ENCODE data around the gene SDK1.
"Not testable (repeated sequence)": the region's sequence is repeated elsewhere in the genome, so short reads cannot be mapped to it uniquely, and the experiment has no call there.

SDK1 gene

DNA sequence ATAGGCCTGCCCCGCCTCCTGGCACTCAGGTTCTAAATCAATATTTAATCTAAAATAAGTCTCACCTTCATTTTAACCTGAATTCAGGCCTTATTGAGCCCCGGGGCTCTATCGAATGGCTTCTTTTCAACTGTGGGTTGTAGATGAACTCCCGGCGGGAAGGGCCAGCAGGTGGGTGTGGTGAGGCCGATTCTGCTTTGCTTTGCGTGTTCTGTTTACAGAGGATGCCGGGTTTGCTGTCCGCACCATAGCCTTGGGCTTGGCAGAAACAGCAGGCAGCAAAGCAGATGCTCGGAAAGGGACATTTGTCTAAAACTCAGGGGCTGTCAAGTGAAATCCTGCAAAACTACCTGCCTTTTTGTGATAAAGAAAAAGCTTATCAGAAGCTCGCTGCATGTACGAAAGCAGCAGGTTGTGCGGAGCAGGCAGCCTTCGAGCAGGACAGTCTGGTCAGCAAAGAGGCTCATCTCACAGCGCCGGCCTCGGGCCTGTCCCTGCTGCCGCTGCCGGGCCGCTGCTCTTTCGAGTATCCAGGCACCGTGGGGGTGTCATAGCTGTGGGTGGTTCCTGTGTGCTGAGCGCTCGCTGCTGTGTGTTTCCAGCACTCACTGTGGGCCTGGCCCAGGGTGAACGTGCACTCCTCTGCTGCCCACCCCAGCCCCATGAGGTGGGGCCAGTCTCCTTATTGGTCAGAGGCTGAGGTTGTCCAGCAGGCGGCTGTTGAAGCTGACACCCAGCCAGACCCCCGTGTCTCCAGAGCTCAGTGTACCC is 946.2 kb downstream of the SDK1 start:
- TF ChIP-seq, protein P1, sequence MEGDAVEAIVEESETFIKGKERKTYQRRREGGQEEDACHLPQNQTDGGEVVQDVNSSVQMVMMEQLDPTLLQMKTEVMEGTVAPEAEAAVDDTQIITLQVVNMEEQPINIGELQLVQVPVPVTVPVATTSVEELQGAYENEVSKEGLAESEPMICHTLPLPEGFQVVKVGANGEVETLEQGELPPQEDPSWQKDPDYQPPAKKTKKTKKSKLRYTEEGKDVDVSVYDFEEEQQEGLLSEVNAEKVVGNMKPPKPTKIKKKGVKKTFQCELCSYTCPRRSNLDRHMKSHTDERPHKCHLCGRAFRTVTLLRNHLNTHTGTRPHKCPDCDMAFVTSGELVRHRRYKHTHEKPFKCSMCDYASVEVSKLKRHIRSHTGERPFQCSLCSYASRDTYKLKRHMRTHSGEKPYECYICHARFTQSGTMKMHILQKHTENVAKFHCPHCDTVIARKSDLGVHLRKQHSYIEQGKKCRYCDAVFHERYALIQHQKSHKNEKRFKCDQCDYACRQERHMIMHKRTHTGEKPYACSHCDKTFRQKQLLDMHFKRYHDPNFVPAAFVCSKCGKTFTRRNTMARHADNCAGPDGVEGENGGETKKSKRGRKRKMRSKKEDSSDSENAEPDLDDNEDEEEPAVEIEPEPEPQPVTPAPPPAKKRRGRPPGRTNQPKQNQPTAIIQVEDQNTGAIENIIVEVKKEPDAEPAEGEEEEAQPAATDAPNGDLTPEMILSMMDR (IDR thresholded peaks at IDR 0.05; ENCODE audit: low read depth, low read length), result no peak
- no peak for DNase-seq (ENCODE audit: extremely low read depth, low read depth)

DNA sequence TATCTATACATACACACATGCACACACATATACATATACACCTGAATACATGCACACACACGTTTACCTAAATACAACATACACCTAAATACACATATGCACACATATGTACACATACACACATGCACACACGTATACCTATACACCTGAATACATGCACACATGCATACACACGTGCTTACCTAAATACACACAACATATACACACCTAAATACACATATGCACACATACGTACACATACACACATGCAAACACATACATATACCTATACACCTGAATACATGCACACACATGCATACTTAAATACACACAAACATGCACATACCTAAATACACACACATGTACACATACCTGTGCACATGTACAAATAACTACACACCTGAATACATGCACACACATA is 947.2 kb downstream of the SDK1 start:
- DNase-seq (ENCODE audit: extremely low read depth, low read depth), result no peak
- TF ChIP-seq, protein P1 (IDR thresholded peaks at IDR 0.05; ENCODE audit: low read depth, low read length), result no peak

DNA sequence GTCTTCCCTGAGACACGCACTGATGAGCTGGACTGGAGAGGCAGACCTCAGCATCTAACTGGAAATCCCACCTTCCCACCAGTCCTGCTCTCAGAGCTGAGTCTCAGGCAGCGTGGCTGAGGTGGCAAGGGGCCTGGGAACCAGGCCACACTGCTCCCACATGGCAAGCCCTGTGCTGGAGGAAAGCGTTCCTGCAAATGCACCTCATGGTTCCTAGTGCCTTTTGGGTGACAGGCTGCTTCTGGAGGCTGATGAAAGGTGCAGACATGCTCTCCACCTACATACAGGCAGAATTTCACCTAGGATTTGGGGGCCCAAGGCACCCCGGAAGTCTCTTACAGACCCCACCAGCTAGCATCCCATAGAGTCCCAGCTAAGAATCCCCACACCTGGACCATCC is 948.2 kb downstream of the SDK1 start:
- no peak for DNase-seq (ENCODE audit: extremely low read depth, low read depth)
- TF ChIP-seq, protein P1 (IDR thresholded peaks at IDR 0.05; ENCODE audit: low read depth, low read length), result no peak

DNA sequence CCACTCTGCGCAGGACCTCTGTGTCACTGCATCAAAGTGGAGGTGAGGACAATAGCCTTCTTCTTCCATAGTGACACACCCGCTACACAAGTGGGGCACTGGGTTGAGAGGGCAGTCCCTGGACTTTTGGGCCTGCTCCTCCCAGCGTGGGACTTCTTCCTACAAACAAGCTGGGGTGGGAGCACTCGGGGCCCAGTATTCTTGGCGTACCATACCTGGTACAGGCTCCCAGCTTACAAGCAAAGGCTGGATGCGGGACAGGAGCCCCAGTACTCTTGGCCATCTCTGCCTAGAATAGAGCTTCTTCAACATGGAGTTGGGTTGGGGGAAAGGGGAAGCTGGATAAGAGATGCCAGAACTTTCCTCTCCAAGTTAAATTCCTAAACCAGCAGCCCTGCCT is 954.3 kb downstream of the SDK1 start:
- TF ChIP-seq, protein P1 (IDR thresholded peaks at IDR 0.05; ENCODE audit: low read depth, low read length), result no peak

DNA sequence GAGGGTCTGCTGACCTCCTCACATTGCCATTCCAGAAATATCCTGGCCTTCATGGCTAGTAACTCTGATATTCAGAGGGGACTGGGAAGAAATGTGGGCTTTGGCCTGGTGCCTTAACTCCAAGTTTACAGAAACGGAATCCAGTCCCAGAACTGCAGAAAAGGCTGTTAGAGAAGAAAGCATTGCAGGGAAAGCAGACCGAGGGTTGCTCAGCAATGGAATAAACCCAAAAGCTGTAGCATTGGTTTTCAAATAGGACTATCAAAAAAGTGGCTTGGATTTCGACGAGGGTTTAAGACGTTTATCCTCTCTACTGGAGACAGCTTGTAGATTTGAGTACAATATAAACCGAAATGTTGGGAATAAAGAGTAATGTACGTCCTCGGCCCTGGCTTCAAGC is 955.2 kb downstream of the SDK1 start:
- DNase-seq (ENCODE audit: extremely low read depth, low read depth), result no peak
- TF ChIP-seq, protein P1 (IDR thresholded peaks at IDR 0.05; ENCODE audit: low read depth, low read length), result no peak

More for the DNA sequence above, 954.3 kb downstream of the SDK1 start:
- no peak for DNase-seq (ENCODE audit: extremely low read depth, low read depth)

DNA sequence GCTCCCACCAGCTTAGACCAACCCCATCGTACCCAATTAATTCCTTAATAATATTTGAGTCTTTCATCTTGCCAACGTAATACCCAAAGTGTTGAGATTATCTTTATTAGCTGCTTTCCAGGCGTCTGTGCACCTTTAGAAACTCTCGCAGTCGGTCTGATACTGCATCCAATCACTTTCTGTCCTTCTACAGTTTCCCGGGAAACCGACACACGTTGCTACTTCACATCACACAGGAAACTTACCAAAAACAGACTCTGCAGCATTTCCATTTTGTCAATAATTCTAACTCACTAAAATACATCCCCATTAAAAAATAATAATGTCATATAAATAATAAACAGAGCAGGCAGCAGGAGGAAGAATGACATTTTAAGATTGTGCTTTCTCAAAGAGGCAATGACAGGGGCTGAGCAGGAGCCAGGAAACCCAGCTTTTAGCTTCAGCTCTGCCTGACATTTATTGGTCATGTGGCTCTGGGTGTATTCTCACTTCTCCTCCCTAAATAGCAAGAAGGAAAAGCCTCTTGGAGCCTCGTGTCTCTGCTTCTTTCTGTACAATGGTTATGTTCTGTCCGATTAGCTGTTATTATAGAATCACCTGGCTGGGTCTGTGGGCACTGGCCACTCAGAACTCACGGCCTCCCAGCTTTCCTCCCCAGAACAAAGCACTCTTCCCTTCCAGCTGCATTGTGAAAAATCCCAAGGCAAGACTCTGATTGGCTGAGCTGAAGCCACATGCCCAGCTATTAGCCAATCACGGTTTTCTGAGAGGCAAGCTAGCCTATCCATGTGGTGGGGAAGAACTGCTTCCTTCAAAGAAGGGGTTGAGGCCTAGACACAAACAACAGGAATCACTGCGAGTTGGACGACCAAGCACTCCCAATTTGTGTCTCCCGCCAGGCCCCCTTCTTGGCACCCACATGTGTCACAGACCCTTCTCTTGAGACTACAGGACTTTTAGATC is 956.4 kb downstream of the SDK1 start:
- DNase-seq (ENCODE audit: extremely low read depth, low read depth), result no peak
- TF ChIP-seq, protein P1 (IDR thresholded peaks at IDR 0.05; ENCODE audit: low read depth, low read length), result no peak

DNA sequence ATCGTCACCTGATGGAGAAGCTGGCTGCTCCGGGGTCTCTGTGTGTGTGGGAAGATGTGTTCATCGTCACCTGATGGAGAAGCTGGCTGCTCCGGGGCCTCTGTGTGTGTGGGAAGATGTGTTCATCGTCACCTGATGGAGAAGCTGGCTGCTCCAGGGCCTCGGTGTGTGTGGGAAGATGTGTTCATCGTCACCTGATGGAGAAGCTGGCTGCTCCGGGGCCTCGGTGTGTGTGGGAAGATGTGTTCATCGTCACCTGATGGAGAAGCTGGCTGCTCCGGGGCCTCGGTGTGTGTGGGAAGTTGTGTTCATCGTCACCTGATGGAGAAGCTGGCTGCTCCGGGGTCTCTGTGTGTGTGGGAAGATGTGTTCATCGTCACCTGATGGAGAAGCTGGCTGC is 959.1 kb downstream of the SDK1 start:
- not testable (repeated sequence) for DNase-seq (ENCODE audit: extremely low read depth, low read depth)
